Osteocyte (in vitro differentiated cells): ENCODE data around the gene DPH6. TPM values are rescaled to one million over a fixed set of nuclear protein-coding genes. Genes with fewer than 3 reads are reported as not detected.

Experiments used
- DNase-seq: peaks from one replicate; pipeline ENCODE4 v3.0.0; 2021; ENCODE audit warnings: mixed read lengths; ENCODE audit not compliant: unreplicated experiment; ENCODE audit errors: extremely low spot score
- H3K27ac Mint-ChIP-seq: one replicate; pipeline ENCODE4 v1.8.0; 2021; ENCODE audit warnings: mild to moderate bottlenecking, mixed read lengths; ENCODE audit not compliant: unreplicated experiment
- H3K27me3 Mint-ChIP-seq: one replicate; pipeline ENCODE4 v1.8.0; 2021; ENCODE audit warnings: mixed read lengths; ENCODE audit not compliant: unreplicated experiment
- H3K36me3 Mint-ChIP-seq: one replicate; pipeline ENCODE4 v1.8.0; 2021; ENCODE audit warnings: mixed read lengths; ENCODE audit not compliant: unreplicated experiment
- H3K4me1 Mint-ChIP-seq: one replicate; pipeline ENCODE4 v1.8.0; 2021; ENCODE audit warnings: mixed read lengths; ENCODE audit not compliant: unreplicated experiment
- H3K4me3 Mint-ChIP-seq: one replicate; pipeline ENCODE4 v1.8.0; 2021; ENCODE audit warnings: mild to moderate bottlenecking, moderate library complexity, mixed read lengths; ENCODE audit not compliant: unreplicated experiment
- H3K9me3 Mint-ChIP-seq: one replicate; pipeline ENCODE4 v1.8.0; 2021; ENCODE audit warnings: mixed read lengths; ENCODE audit not compliant: unreplicated experiment
- CTCF ChIP-seq: fragments of 200-600 bp; sonication (generic); IDR thresholded peaks from 2 replicates; pipeline ENCODE4 v1.5.0; 2021; ENCODE audit warnings: antibody characterized with exemption, mild to moderate bottlenecking, moderate library complexity
- microRNA-seq: library from miRNA; unstranded; fragments of <30 nt; microRNA quantifications from one replicate; pipeline ENCODE4 v1.1.0, GENCODE V29; 2020; ENCODE audit not compliant: unreplicated experiment
- total RNA-seq: library from RNA; stranded (reverse); gene quantifications from 2 replicates; pipeline ENCODE4 v1.2.1, GENCODE V29; 2021

Gene DPH6
- total RNA-seq, 1 donor from 2014 or later = 14.3 TPM

- Mint-ChIP-seq H3K27ac (no peak overlapping the region), H3K4me1 (no peaks in the 10 kb centered on the region), H3K4me3 (no peak overlapping the region), H3K27me3 (no peaks in the 10 kb centered on the region), H3K36me3 (no peaks in the 10 kb centered on the region), H3K9me3 (peaks cover 5% of the 10 kb centered on the region)
- no peak for TF ChIP-seq CTCF
- no peak for DNase-seq
Measured at GRCh38 chr15:35325374-35325941, 220.5 kb downstream of the DPH6 start.

GRCh38 chr15:35323141-35323540 lies 222.8 kb downstream of the DPH6 start:
- no peaks in the 10 kb centered on the region for H3K27me3 Mint-ChIP-seq
- no peak for DNase-seq
- no peak overlapping the region for H3K4me3 Mint-ChIP-seq
- no peaks in the 10 kb centered on the region for H3K36me3 Mint-ChIP-seq
- H3K9me3 Mint-ChIP-seq = peaks cover under 1% of the 10 kb centered on the region
- H3K4me1 Mint-ChIP-seq = no peaks in the 10 kb centered on the region
- H3K27ac Mint-ChIP-seq = no peak overlapping the region
- TF ChIP-seq CTCF = no peak

- no peaks in the 10 kb centered on the region for H3K27me3 Mint-ChIP-seq
- H3K36me3 Mint-ChIP-seq = no peaks in the 10 kb centered on the region
- DNase-seq = no peak
- no peak for TF ChIP-seq CTCF
- H3K9me3 Mint-ChIP-seq = no peaks in the 10 kb centered on the region
- no peak overlapping the region for H3K27ac Mint-ChIP-seq
- H3K4me3 Mint-ChIP-seq = no peak overlapping the region
- H3K4me1 Mint-ChIP-seq = no peaks in the 10 kb centered on the region
Measured at GRCh38 chr15:35321926-35322325, 224.0 kb downstream of the DPH6 start.

- no peaks in the 10 kb centered on the region for H3K27me3 Mint-ChIP-seq
- no peaks in the 10 kb centered on the region for H3K9me3 Mint-ChIP-seq
- DNase-seq = no peak
- H3K4me1 Mint-ChIP-seq = no peaks in the 10 kb centered on the region
- H3K36me3 Mint-ChIP-seq = peaks cover 2% of the 10 kb centered on the region
- TF ChIP-seq CTCF = no peak
- no peak overlapping the region for H3K27ac Mint-ChIP-seq
- H3K4me3 Mint-ChIP-seq = no peak overlapping the region
Measured at GRCh38 chr15:35320911-35321310, 225.1 kb downstream of the DPH6 start.

Small RNA genes lying within 50 kb of the gene (microRNA-seq; reads per million reads assigned to microRNA genes)
- not detected for gene MIR3942
